Skeletal muscle tissue (tissue), 4 donors: ENCODE data around the gene PXN. TPM values are rescaled to one million over a fixed set of nuclear protein-coding genes. Genes with fewer than 3 reads are reported as not detected.
"Not testable (repeated sequence)": the region's sequence is repeated elsewhere in the genome, so short reads cannot be mapped to it uniquely, and the experiment has no call there.

ENCODE experiments used
- H3K27ac ChIP-seq: one replicate; pipeline ENCODE4 v1.7.0; 2013; ENCODE audit warnings: mild to moderate bottlenecking, low read depth, low read length, inconsistent platforms
- H3K27me3 ChIP-seq, 3 donors: one replicate each; pipeline ENCODE4 v1.7.0; 2013; ENCODE audit warnings: low read length in 3 of 3; ENCODE audit not compliant: control insufficient read depth in 3 of 3, insufficient read depth in 3 of 3
- H3K36me3 ChIP-seq, 3 donors: one replicate each; pipeline ENCODE4 v1.7.0; 2013; ENCODE audit warnings: low read length in 3 of 3; ENCODE audit not compliant: control insufficient read depth in 3 of 3, insufficient read depth in 3 of 3
- H3K4me1 ChIP-seq, 3 donors: one replicate each; pipeline ENCODE4 v1.7.0; 2013; ENCODE audit warnings: low read length in 3 of 3, mild to moderate bottlenecking in 3 of 3; ENCODE audit not compliant: control insufficient read depth in 3 of 3, insufficient read depth in 3 of 3
- H3K4me3 ChIP-seq, 3 donors: one replicate each; pipeline ENCODE4 v1.7.0; 2013; ENCODE audit warnings: low read length in 3 of 3
- H3K9ac ChIP-seq, 3 donors: one replicate each; pipeline ENCODE4 v1.7.0; 2013; ENCODE audit warnings: low read length in 3 of 3, mild to moderate bottlenecking in 3 of 3, moderate library complexity in 2 of 3, low read depth in 1 of 3
- H3K9me3 ChIP-seq, 3 donors: one replicate each; pipeline ENCODE4 v1.7.0; 2013; ENCODE audit warnings: low read length in 3 of 3; ENCODE audit not compliant: control insufficient read depth in 3 of 3
- total RNA-seq: library from RNA; depleted of rRNA; stranded (reverse); fragments of >200 nt; gene quantifications from one replicate; pipeline ENCODE4 v1.2.3, GENCODE V29; 2014
- donor health status: Osteomylitis.

PXN gene
- total RNA-seq, 1 donor from 2014 or later = 20.9 TPM

- H3K36me3 ChIP-seq = peaks cover 61 to 63% (median 62%) of the 10 kb centered on the region in 3 donors
- no peaks in the 10 kb centered on the region for H3K9me3 ChIP-seq
- no peak overlapping the region for H3K9ac ChIP-seq
- H3K4me1 ChIP-seq = peaks cover 15 to 19% (median 18%) of the 10 kb centered on the region in 3 donors
- no peak overlapping the region for H3K4me3 ChIP-seq
- no peak overlapping the region for H3K27ac ChIP-seq
- no peaks in the 10 kb centered on the region for H3K27me3 ChIP-seq
Measured at GRCh38 chr12:120220838-120221575, 44.5 kb downstream of the PXN start.

- H3K27ac ChIP-seq = no peak overlapping the region
- no peaks in the 10 kb centered on the region for H3K9me3 ChIP-seq
- H3K4me1 ChIP-seq = no peaks in the 10 kb centered on the region
- H3K4me3 ChIP-seq = no peak overlapping the region
- H3K9ac ChIP-seq = no peak overlapping the region
- H3K27me3 ChIP-seq = no peaks in the 10 kb centered on the region
- peaks cover 75 to 82% (median 78%) of the 10 kb centered on the region in 3 donors for H3K36me3 ChIP-seq
Measured at GRCh38 chr12:120218680-120219606, 46.6 kb downstream of the PXN start.

DNA sequence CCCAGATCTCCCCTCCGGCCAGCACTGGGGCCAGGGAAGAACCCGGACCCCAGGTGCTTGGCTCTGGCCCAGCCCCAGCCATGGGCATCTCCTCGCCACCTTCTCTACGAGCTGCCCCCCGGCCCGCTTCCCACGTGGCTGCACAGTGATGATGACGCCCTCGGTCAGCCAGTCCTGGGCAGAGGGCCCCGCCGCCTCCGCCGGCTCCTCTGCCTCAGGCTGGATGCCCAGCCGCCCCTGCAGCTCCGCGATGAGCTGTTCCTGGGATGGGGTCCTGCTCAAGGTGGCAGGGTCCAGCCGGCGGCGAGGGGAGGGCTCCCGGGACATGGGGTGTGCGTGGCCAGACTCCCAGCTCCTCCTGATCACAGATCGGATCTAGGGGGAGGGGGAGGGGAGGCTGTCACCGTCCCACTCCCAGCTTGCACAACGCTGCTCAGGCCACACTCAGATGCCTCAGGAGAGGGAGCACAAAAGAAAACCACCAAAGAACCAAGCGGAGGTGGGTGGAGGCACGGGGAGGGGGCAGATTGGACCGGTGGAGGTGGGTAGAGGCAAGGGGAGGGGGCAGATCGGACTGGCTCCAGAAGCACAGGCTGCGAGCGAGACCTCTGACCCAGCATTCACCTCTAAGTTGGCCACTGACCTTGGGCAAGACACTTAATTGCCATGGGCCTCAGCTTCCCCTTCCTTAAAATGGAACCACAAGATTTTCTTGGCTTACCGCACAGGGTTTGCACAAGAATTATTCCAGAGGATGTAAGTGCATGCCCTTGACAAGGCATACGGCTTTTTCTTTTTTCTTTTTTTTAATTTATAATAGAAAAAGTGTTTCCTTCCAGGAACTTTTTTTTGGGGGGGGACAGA, 48.6 kb downstream of the PXN start:
- Histone ChIP-seq H3K36me3 (peaks cover 77 to 79% (median 79%) of the 10 kb centered on the region in 3 donors), H3K27me3 (no peaks in the 10 kb centered on the region), H3K9me3 (no peaks in the 10 kb centered on the region), H3K4me1 (no peaks in the 10 kb centered on the region), H3K27ac (no peak overlapping the region), H3K4me3 (no peak overlapping the region), H3K9ac (no peak overlapping the region)

- H3K9ac ChIP-seq = no peak overlapping the region
- no peak overlapping the region for H3K27ac ChIP-seq
- H3K9me3 ChIP-seq = no peaks in the 10 kb centered on the region
- no peaks in the 10 kb centered on the region for H3K4me1 ChIP-seq
- no peak overlapping the region for H3K4me3 ChIP-seq
- H3K36me3 ChIP-seq = peaks cover 77 to 79% (median 78%) of the 10 kb centered on the region in 3 donors
- H3K27me3 ChIP-seq = no peaks in the 10 kb centered on the region
Measured at GRCh38 chr12:120215766-120216735, 49.5 kb downstream of the PXN start.

DNA sequence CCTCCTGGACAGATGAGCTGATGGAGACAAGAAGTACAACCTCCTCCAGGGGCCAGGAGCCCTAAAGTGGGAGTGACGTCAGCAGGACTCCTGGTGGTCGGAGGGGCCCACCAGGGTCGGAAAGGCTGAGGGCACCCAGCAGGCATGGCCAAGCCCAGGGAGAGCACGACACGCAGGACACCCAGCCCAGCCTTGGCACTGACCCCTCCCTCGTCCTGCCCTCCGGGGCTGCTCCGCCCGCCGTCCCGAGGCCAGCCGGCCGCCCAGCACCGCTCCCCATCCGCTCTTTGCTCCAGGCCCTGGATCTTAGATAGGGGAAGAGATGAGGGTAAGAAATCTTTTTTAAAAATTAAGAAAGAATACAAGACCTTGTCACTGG, 50.2 kb downstream of the PXN start:
- Histone ChIP-seq H3K36me3 (peaks cover 75 to 78% (median 77%) of the 10 kb centered on the region in 3 donors), H3K27ac (no peak overlapping the region), H3K27me3 (no peaks in the 10 kb centered on the region), H3K9me3 (no peaks in the 10 kb centered on the region), H3K9ac (no peak overlapping the region), H3K4me1 (no peaks in the 10 kb centered on the region), H3K4me3 (no peak overlapping the region)

DNA sequence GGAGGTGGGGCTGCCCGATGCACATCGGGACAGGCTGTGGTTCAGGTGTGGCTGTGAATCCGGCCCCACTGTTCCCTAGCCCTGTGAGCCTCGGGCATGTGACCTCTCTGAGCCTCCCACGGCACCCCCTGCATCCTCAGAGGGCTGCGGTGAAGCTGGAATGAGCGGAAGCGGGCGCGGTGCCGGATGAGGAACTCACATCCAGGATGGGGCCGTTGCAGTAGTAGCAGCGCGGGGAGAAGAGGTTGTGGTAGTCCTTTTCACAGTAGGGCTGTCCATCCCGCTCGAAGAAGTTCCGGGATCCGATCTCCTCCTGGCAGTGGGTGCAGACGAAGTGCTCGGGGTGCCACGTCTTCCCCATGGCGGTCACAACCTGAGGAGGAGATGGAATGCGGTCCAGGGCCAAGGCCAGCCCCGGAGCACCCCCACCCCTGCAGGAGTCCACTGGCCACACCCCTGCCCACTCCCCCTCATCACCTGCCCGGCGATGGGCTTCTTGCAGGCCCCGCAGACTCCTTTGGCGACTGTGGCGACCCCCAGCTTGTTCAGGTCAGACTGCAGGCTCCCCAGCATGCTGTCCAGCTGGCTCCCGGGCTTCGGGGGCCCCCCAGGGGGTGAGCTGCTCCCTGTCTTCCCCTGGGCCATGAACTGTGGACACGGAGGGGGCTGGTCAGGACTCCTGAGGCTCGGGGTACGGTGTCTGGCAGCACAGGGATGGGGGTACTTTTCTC, 50.7 kb downstream of the PXN start:
- no peak overlapping the region for H3K27ac ChIP-seq

GRCh38 chr12:120213758-120214157, 51.8 kb downstream of the PXN start:
- Histone ChIP-seq H3K27ac (no peak overlapping the region), H3K36me3 (peaks cover 62 to 68% (median 65%) of the 10 kb centered on the region in 3 donors), H3K4me3 (no peak overlapping the region)

More for the DNA sequence above, 50.7 kb downstream of the PXN start:
- H3K4me1 ChIP-seq = no peaks in the 10 kb centered on the region
- H3K36me3 ChIP-seq = peaks cover 73 to 77% (median 75%) of the 10 kb centered on the region in 3 donors
- no peak overlapping the region for H3K4me3 ChIP-seq
- no peaks in the 10 kb centered on the region for H3K27me3 ChIP-seq
- no peak overlapping the region for H3K9ac ChIP-seq
- H3K9me3 ChIP-seq = no peaks in the 10 kb centered on the region

GRCh38 chr12:120213182-120213581, 52.3 kb downstream of the PXN start:
- not testable (repeated sequence) for H3K4me3 ChIP-seq, H3K9me3 ChIP-seq, H3K9ac ChIP-seq, H3K27me3 ChIP-seq, H3K4me1 ChIP-seq, H3K27ac ChIP-seq
- peaks cover 60 to 63% (median 62%) of the 10 kb centered on the region in 3 donors for H3K36me3 ChIP-seq

More at GRCh38 chr12:120213758-120214157, 51.8 kb downstream of the PXN start:
- no peaks in the 10 kb centered on the region for H3K9me3 ChIP-seq
- H3K27me3 ChIP-seq = no peaks in the 10 kb centered on the region
- no peaks in the 10 kb centered on the region for H3K4me1 ChIP-seq
- no peak overlapping the region for H3K9ac ChIP-seq
